IMR-90 (cell line): ENCODE results near the gene MCTS1. TPM values are rescaled to one million over a fixed set of nuclear protein-coding genes. Genes with fewer than 3 reads are reported as not detected.

ENCODE experiments used
- ATAC-seq: fragments of 200-7000 bp; cut with Tn5 transposase; 2 replicates; pipeline ENCODE4 v1.9.1; 2020; ENCODE audit warnings: low read depth, mild to moderate bottlenecking, moderate library complexity
- BruUV-seq: library from RNA; stranded (reverse); fragments of 400-500 nt; replicated peaks from 2 replicates; lab custom pipeline; 2021; lab: Mats Ljungman, UMichigan
- CTCF ChIA-PET: fragments of 300-600 bp; formaldehyde crosslinking; extraction: SDS; loops from one replicate; lab custom pipeline; 2021; ENCODE audit warnings: antibody characterized with exemption; lab: Yijun Ruan, JAX
- POLR2A ChIA-PET: fragments of 300-600 bp; sonication (Branson Sonifier 250); formaldehyde crosslinking; loops from one replicate; lab custom pipeline; 2022; ENCODE audit warnings: antibody characterized with exemption; ENCODE audit not compliant: unreplicated experiment; lab: Charles Lee
- DNase-seq: peaks from one replicate; pipeline ENCODE4 v3.0.0; 2013
- H2AFZ ChIP-seq: replicated peaks from 2 replicates; pipeline ENCODE3; 2013; ENCODE audit warnings: low read length, mild to moderate bottlenecking; ENCODE audit not compliant: poor library complexity
- H2AK5ac ChIP-seq: 2 replicates; pipeline ENCODE4 v1.6.1; 2013; ENCODE audit warnings: low read depth, low read length, inconsistent platforms
- H2AK9ac ChIP-seq: replicated peaks from 2 replicates; pipeline ENCODE3; 2013; ENCODE audit warnings: mild to moderate bottlenecking, low read depth, low read length, moderate library complexity; ENCODE audit not compliant: poor library complexity
- H2BK120ac ChIP-seq: 2 replicates; pipeline ENCODE4 v1.6.1; 2013; ENCODE audit warnings: low read depth, low read length, inconsistent platforms
- H2BK15ac ChIP-seq: 3 replicates; pipeline ENCODE4 v1.6.1; 2013; ENCODE audit warnings: low read depth, low read length, inconsistent platforms
- H2BK20ac ChIP-seq: 2 replicates; pipeline ENCODE4 v1.6.1; 2013; ENCODE audit warnings: low read depth, mild to moderate bottlenecking, inconsistent platforms, low read length, moderate library complexity
- H2BK5ac ChIP-seq: 2 replicates; pipeline ENCODE4 v1.6.1; 2013; ENCODE audit warnings: mild to moderate bottlenecking, low read depth, low read length, inconsistent platforms; ENCODE audit not compliant: poor library complexity, severe bottlenecking
- H3K14ac ChIP-seq: replicated peaks from 2 replicates; pipeline ENCODE4 v1.6.1; 2013; ENCODE audit warnings: low read depth, low read length, inconsistent platforms
- H3K18ac ChIP-seq: 2 replicates; pipeline ENCODE4 v1.6.1; 2013; ENCODE audit warnings: low read depth, low read length, control low read depth
- H3K23ac ChIP-seq: 2 replicates; pipeline ENCODE4 v1.6.1; 2013; ENCODE audit warnings: low read depth, low read length, inconsistent platforms
- H3K27ac ChIP-seq: 2 replicates; pipeline ENCODE4 v1.5.1; 2013; ENCODE audit warnings: mild to moderate bottlenecking, control low read depth, low read length; ENCODE audit not compliant: insufficient read depth
- H3K27me3 ChIP-seq: 2 replicates; pipeline ENCODE4 v1.6.1; 2013; ENCODE audit warnings: low read length; ENCODE audit not compliant: control insufficient read depth, insufficient read depth
- H3K36me3 ChIP-seq: 2 replicates; pipeline ENCODE4 v1.6.1; 2013; ENCODE audit warnings: low read length, mixed read lengths; ENCODE audit not compliant: control insufficient read depth, insufficient read depth
- H3K4ac ChIP-seq: 2 replicates; pipeline ENCODE4 v1.6.1; 2013; ENCODE audit warnings: low read depth, low read length, inconsistent platforms
- H3K4me1 ChIP-seq: 2 replicates; pipeline ENCODE4 v1.6.1; 2013; ENCODE audit warnings: low read length, mixed read lengths; ENCODE audit not compliant: control insufficient read depth, insufficient read depth
- H3K4me2 ChIP-seq: 2 replicates; pipeline ENCODE4 v1.6.1; 2013; ENCODE audit warnings: low read depth, mild to moderate bottlenecking, control low read depth, low read length, moderate library complexity
- H3K4me3 ChIP-seq: 2 replicates; pipeline ENCODE4 v1.5.1; 2013; ENCODE audit warnings: low read depth, mild to moderate bottlenecking, control low read depth, low read length, moderate library complexity; ENCODE audit not compliant: insufficient read depth
- H3K56ac ChIP-seq: 2 replicates; pipeline ENCODE4 v1.6.1; 2013; ENCODE audit warnings: low read length, inconsistent platforms; ENCODE audit not compliant: insufficient read depth; ENCODE audit errors: extremely low read depth
- H3K79me1 ChIP-seq, 2 experiments: 2 replicates each; pipeline ENCODE4 v1.6.1; 2013; ENCODE audit warnings: low read length in 2 of 2, inconsistent platforms in 1 of 2, low read depth in 1 of 2
- H3K9ac ChIP-seq: 2 replicates; pipeline ENCODE4 v1.6.1; 2013; ENCODE audit warnings: low read depth, low read length, control low read depth
- H3K9me1 ChIP-seq: 2 replicates; pipeline ENCODE4 v1.6.1; 2013; ENCODE audit warnings: low read length, inconsistent platforms; ENCODE audit not compliant: insufficient read depth
- H3K9me3 ChIP-seq: 2 replicates; pipeline ENCODE4 v1.6.1; 2013; ENCODE audit warnings: low read length; ENCODE audit not compliant: control insufficient read depth, insufficient read depth
- H4K20me1 ChIP-seq: 2 replicates; pipeline ENCODE4 v1.6.1; 2013; ENCODE audit warnings: low read length, inconsistent platforms; ENCODE audit not compliant: insufficient read depth
- H4K5ac ChIP-seq: 2 replicates; pipeline ENCODE4 v1.6.1; 2013; ENCODE audit warnings: mild to moderate bottlenecking, low read depth, low read length, control low read depth
- H4K8ac ChIP-seq, 2 experiments: 2 replicates each; pipeline ENCODE4 v1.6.1; 2013; ENCODE audit warnings: low read depth in 2 of 2, low read length in 2 of 2, control low read depth in 1 of 2, inconsistent platforms in 1 of 2
- H4K91ac ChIP-seq: 2 replicates; pipeline ENCODE4 v1.6.1; 2013; ENCODE audit warnings: low read depth, low read length, inconsistent platforms; ENCODE audit not compliant: insufficient read depth
- BHLHE40 ChIP-seq: fragments of 150-350 bp; IDR thresholded peaks from 2 replicates; pipeline ENCODE4 v1.6.1; 2016; ENCODE audit warnings: mild to moderate bottlenecking, low read depth, low read length
- CEBPB ChIP-seq: IDR thresholded peaks from 2 replicates; pipeline ENCODE4 v1.6.1; 2012; ENCODE audit warnings: low read depth, low read length, improper control_type of control experiment
- CHD1 ChIP-seq: IDR thresholded peaks from 2 replicates; pipeline ENCODE4 v1.6.1; 2012; ENCODE audit warnings: low read depth, low read length, improper control_type of control experiment
- CTCF ChIP-seq: conservative IDR thresholded peaks from 2 replicates; pipeline ENCODE4 v1.5.1; 2012; ENCODE audit warnings: mild to moderate bottlenecking, low read depth, low read length, improper control_type of control experiment
- ELK1 ChIP-seq: fragments of 150-350 bp; IDR thresholded peaks from 2 replicates; pipeline ENCODE4 v1.6.1; 2016; ENCODE audit warnings: low read depth, mild to moderate bottlenecking, low read length, moderate library complexity, borderline replicate concordance
- MAFK ChIP-seq: IDR thresholded peaks from 2 replicates; pipeline ENCODE4 v1.6.1; 2012; ENCODE audit warnings: low read depth, low read length, improper control_type of control experiment
- MAZ ChIP-seq: IDR thresholded peaks from 2 replicates; pipeline ENCODE4 v1.6.1; 2012; ENCODE audit warnings: low read depth, mild to moderate bottlenecking, low read length, improper control_type of control experiment, moderate library complexity, borderline replicate concordance
- MXI1 ChIP-seq: IDR thresholded peaks from 2 replicates; pipeline ENCODE4 v1.6.1; 2012; ENCODE audit warnings: low read depth, mild to moderate bottlenecking, low read length, moderate library complexity, borderline replicate concordance
- NFE2L2 ChIP-seq: fragments of 150-350 bp; IDR thresholded peaks from 2 replicates; pipeline ENCODE4 v1.6.1; 2016; ENCODE audit warnings: low read depth, mild to moderate bottlenecking, low read length
- RAD21 ChIP-seq: IDR thresholded peaks from 2 replicates; pipeline ENCODE4 v1.6.1; 2012; ENCODE audit warnings: low read length, improper control_type of control experiment
- WGBS, 2 experiments: methylation state at CpG; one replicate each; pipeline versions ENCODE4 v1.1.5 to v1.1.7; 2013; ENCODE audit warnings: missing lambda C conversion rate in 2 of 2; ENCODE audit not compliant: insufficient read length in 1 of 2; ENCODE audit errors: extremely low coverage in 2 of 2; 5-methylcytosine and 5-hydroxymethylcytosine counted together
- dilution Hi-C: fragments of 300-500 bp; cut with HindIII; formaldehyde crosslinking; loops from one replicate; pipeline ENCODE4 v1.14.3; 2018; ENCODE audit warnings: low sequenced_read_pairs; ENCODE audit not compliant: unreplicated experiment
- in situ Hi-C: fragments of 300-500 bp; cut with MboI; formaldehyde crosslinking; loops from 3 replicates; pipeline ENCODE4 v1.14.3; 2019; ENCODE audit warnings: low sequenced_read_pairs, inconsistent platforms, mixed read lengths
- intact Hi-C: fragments of 100-400 bp; cut with micrococcal nuclease; formaldehyde crosslinking; loops from 2 replicates; pipeline ENCODE4 v1.10.0; 2022
- polyA plus RNA-seq, 3 experiments: library from polyadenylated mRNA; depleted of rRNA; stranded (reverse); fragments of >200 nt; gene quantifications; 2 replicates each; pipeline ENCODE4 v1.2.3, GENCODE V29; 2012; ENCODE audit warnings: low replicate concordance in 1 of 3
- total RNA-seq: library from RNA; depleted of rRNA; stranded (reverse); fragments of >200 nt; gene quantifications from 2 replicates; pipeline ENCODE4 v1.2.3, GENCODE V29; 2012

Gene MCTS1
- total and polyA plus RNA-seq, 2 of the 4 experiments (the other 2 are of a cell fraction), result 36.9 to 52.8 TPM

GRCh38 chrX:120612086-120612485, 8.2 kb downstream of the MCTS1 start:
- no TSS peak for BruUV-seq
- no peak overlapping the region for H3K4me2 ChIP-seq
- ChIA-PET POLR2A (no interaction called here), CTCF (no interaction called here)
- ATAC-seq (no peak), DNase-seq (no peak)
- no peak overlapping the region for H4K91ac ChIP-seq
- H3K4ac ChIP-seq, result no peak overlapping the region
- no CpG with 5 or more reads among the region's 1 CpG for WGBS, 2 experiments
- H2AK5ac ChIP-seq, result no peak overlapping the region
- no peak overlapping the region for H2BK20ac ChIP-seq
- no peaks in the 10 kb centered on the region for H3K27me3 ChIP-seq
- TF ChIP-seq CTCF (no peak), NFE2L2 (no peak), RAD21 (no peak), CHD1 (no peak), ELK1 (no peak), MXI1 (no peak), BHLHE40 (no peak), CEBPB (no peak), MAZ (no peak), MAFK (no peak)
- dilution Hi-C loops (no loop called here), in situ Hi-C loops (no loop called here), intact Hi-C loops (no loop called here)
- H3K56ac ChIP-seq, result no peak overlapping the region
- H2BK15ac ChIP-seq, result no peak overlapping the region
- H4K8ac ChIP-seq, result no peak overlapping the region
- H2AFZ ChIP-seq, result no peak overlapping the region
- no peak overlapping the region for H4K5ac ChIP-seq
- no peaks in the 10 kb centered on the region for H3K9me3 ChIP-seq
- peaks cover 5% of the 10 kb centered on the region; the same call in 1 of the 2 replicates for H3K36me3 ChIP-seq
- no peaks in the 10 kb centered on the region for H3K4me1 ChIP-seq
- H4K20me1 ChIP-seq, result no peaks in the 10 kb centered on the region
- no peak overlapping the region for H2BK120ac ChIP-seq
- no peaks in the 10 kb centered on the region for H3K9me1 ChIP-seq
- H3K14ac ChIP-seq, result no peak overlapping the region
- no peak overlapping the region for H3K18ac ChIP-seq
- H3K23ac ChIP-seq, result no peak overlapping the region
- H3K27ac ChIP-seq, result no peak overlapping the region
- H3K4me3 ChIP-seq, result no peak overlapping the region
- H2BK5ac ChIP-seq, result no peak overlapping the region
- no peak overlapping the region for H3K9ac ChIP-seq
- no peak overlapping the region for H2AK9ac ChIP-seq
- H3K79me1 ChIP-seq, result no peaks in the 10 kb centered on the region
